A673 (cell line): ENCODE measurements around the gene BBS12. TPM values are rescaled to one million over a fixed set of nuclear protein-coding genes. Genes with fewer than 3 reads are reported as not detected.

ENCODE experiments used
- BruUV-seq: library from RNA; stranded (reverse); fragments of 400-500 nt; replicated peaks from 2 replicates; lab custom pipeline; 2021; lab: Mats Ljungman, UMichigan
- CTCF ChIA-PET: fragments of 300-600 bp; sonication (Branson Sonifier 250); formaldehyde crosslinking; loops from one replicate; lab custom pipeline; 2022; ENCODE audit warnings: antibody characterized with exemption; lab: Charles Lee
- POLR2A ChIA-PET: fragments of 300-600 bp; sonication (Branson Sonifier 250); formaldehyde crosslinking; loops from one replicate; lab custom pipeline; 2022; ENCODE audit warnings: antibody characterized with exemption; ENCODE audit not compliant: low non-redundant PET; lab: Charles Lee
- DNase-seq: peaks from one replicate; pipeline ENCODE4 v3.0.0-alpha.2; 2015; ENCODE audit warnings: low spot score
- H3K27ac ChIP-seq: fragments of 200-600 bp; sonication (generic); 2 replicates; pipeline ENCODE4 v1.5.1; 2016; ENCODE audit warnings: mixed run types, low read depth, mild to moderate bottlenecking, mixed read lengths, antibody characterized with exemption, low read length; ENCODE audit not compliant: poor library complexity, severe bottlenecking
- H3K27me3 ChIP-seq: fragments of 200-600 bp; sonication (generic); replicated peaks from 2 replicates; pipeline ENCODE4 v1.6.1; 2017; ENCODE audit warnings: mixed run types, low read depth, mild to moderate bottlenecking, mixed read lengths, antibody characterized with exemption, low read length; ENCODE audit not compliant: insufficient read depth, poor library complexity
- H3K36me3 ChIP-seq: fragments of 200-600 bp; sonication (generic); 2 replicates; pipeline ENCODE4 v1.6.1; 2016; ENCODE audit warnings: mixed run types, mild to moderate bottlenecking, mixed read lengths, antibody characterized with exemption, low read length; ENCODE audit not compliant: insufficient read depth, poor library complexity, severe bottlenecking
- H3K4me1 ChIP-seq: fragments of 200-600 bp; sonication (generic); 2 replicates; pipeline ENCODE4 v1.6.1; 2017; ENCODE audit warnings: mixed run types, mild to moderate bottlenecking, mixed read lengths, antibody characterized with exemption, low read length; ENCODE audit not compliant: insufficient read depth, poor library complexity, severe bottlenecking
- H3K4me3 ChIP-seq: fragments of 200-600 bp; sonication (generic); 2 replicates; pipeline ENCODE4 v1.5.1; 2016; ENCODE audit warnings: low read depth, mixed run types, mild to moderate bottlenecking, mixed read lengths, low read length; ENCODE audit not compliant: poor library complexity, severe bottlenecking
- H3K9me3 ChIP-seq: fragments of 200-600 bp; sonication (generic); 2 replicates; pipeline ENCODE4 v1.6.1; 2016; ENCODE audit warnings: mixed run types, low read depth, mild to moderate bottlenecking, mixed read lengths, antibody characterized with exemption, low read length; ENCODE audit not compliant: poor library complexity, severe bottlenecking
- EZH2 ChIP-seq: fragments of 200-600 bp; sonication (generic); IDR thresholded peaks from 2 replicates; pipeline ENCODE4 v1.6.1; 2017; ENCODE audit warnings: borderline replicate concordance, low read depth, mild to moderate bottlenecking, mixed read lengths, antibody characterized with exemption, low read length; ENCODE audit not compliant: poor library complexity, severe bottlenecking
- intact Hi-C: fragments of 100-400 bp; cut with micrococcal nuclease; formaldehyde crosslinking; loops from one replicate; pipeline ENCODE4 v1.10.0; 2022; ENCODE audit not compliant: unreplicated experiment
- total RNA-seq: library from RNA; stranded (reverse); gene quantifications from 2 replicates; pipeline ENCODE4 v1.2.3, GENCODE V29; 2021
- TF ChIP-seq, protein P1 (sequence below): fragments of 300-800, 200-600 bp; sonication (generic); conservative IDR thresholded peaks from 2 replicates; pipeline ENCODE4 v1.5.1; 2017; ENCODE audit warnings: low read depth, mild to moderate bottlenecking, antibody characterized with exemption, low read length, moderate library complexity, mixed read lengths

The BBS12 gene
- total RNA-seq, 1 experiment from 2014 or later, result 1.9 TPM

DNA sequence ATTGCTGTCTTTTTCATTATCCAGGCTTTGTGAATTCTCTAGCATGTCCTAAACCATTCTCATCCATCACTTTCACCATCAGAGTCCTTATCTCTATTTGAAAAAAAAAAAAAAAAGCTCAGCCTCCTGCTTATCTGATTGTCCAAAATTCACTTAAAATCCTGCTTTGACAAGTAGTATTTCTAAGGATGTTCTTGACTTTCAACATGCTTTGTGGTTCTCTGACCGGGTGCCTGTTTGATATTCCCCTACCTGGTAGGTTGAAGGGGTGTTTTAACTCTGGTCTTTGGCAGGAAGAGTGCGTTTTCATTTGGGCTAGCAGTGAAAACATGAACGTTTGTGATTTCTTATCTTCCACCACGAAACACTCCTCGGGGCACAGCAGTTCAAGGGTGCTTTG, 17.3 kb upstream of the BBS12 start:
- Histone ChIP-seq H3K27ac (no peak overlapping the region), H3K27me3 (no peaks in the 10 kb centered on the region), H3K36me3 (no peaks in the 10 kb centered on the region), H3K4me3 (no peak overlapping the region), H3K9me3 (no peaks in the 10 kb centered on the region), H3K4me1 (peaks cover 6% of the 10 kb centered on the region)
- no peak for TF ChIP-seq EZH2
- TF ChIP-seq, protein P1, sequence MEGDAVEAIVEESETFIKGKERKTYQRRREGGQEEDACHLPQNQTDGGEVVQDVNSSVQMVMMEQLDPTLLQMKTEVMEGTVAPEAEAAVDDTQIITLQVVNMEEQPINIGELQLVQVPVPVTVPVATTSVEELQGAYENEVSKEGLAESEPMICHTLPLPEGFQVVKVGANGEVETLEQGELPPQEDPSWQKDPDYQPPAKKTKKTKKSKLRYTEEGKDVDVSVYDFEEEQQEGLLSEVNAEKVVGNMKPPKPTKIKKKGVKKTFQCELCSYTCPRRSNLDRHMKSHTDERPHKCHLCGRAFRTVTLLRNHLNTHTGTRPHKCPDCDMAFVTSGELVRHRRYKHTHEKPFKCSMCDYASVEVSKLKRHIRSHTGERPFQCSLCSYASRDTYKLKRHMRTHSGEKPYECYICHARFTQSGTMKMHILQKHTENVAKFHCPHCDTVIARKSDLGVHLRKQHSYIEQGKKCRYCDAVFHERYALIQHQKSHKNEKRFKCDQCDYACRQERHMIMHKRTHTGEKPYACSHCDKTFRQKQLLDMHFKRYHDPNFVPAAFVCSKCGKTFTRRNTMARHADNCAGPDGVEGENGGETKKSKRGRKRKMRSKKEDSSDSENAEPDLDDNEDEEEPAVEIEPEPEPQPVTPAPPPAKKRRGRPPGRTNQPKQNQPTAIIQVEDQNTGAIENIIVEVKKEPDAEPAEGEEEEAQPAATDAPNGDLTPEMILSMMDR, result no peak
- intact Hi-C loops, result no loop called here
- BruUV-seq, result no TSS peak
- ChIA-PET CTCF (no interaction called here), POLR2A (no interaction called here)
- no peak for DNase-seq

DNA sequence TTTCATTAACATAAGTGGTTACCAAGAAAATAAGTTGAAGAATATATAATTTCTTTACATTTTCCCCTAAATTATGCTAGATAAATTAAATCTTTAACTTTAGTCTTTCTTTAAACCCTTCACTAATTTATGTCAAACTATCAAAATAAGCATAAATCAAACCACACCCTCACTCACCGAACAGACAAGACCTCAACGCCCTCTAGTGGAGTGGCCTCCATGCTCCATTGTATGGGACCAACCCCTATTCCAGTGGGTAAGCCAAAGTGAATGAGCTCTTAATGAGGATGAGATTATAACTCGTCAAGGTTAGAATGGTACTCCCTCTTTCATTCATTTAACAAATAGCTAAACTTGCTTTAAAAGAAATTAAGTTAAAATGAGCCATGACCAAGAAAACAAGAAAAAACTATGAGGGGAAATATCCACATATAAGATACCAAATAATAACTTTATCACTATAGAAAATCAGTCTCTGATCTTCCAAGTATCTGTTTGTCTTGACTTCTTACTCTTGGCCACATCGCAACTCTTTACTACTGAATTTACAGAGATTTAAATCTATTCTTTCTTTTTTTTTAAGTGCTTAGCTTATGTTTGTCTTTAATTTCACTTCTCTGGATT, 15.6 kb upstream of the BBS12 start:
- H3K27ac ChIP-seq, result no peak overlapping the region
- CTCF ChIA-PET, result interaction anchor here (1.0 kb wide), 5 partner anchors 16 to 214 kb away, joined by 4 to 6 read pairs (median 4); partner anchors contain the start of gene BBS12
- no peaks in the 10 kb centered on the region for H3K9me3 ChIP-seq
- POLR2A ChIA-PET, result no interaction called here
- TF ChIP-seq EZH2, result no peak
- TF ChIP-seq, protein P1, result peak; percentile 94
- H3K27me3 ChIP-seq, result no peaks in the 10 kb centered on the region
- intact Hi-C loops, result loop anchor here (2.0 kb wide), 1 partner anchor 114 kb away; no protein-coding TSS in a partner anchor
- no peak overlapping the region for H3K4me3 ChIP-seq
- no peaks in the 10 kb centered on the region for H3K4me1 ChIP-seq
- no TSS peak for BruUV-seq
- DNase-seq, result peak; percentile 81
- H3K36me3 ChIP-seq, result no peaks in the 10 kb centered on the region

DNA sequence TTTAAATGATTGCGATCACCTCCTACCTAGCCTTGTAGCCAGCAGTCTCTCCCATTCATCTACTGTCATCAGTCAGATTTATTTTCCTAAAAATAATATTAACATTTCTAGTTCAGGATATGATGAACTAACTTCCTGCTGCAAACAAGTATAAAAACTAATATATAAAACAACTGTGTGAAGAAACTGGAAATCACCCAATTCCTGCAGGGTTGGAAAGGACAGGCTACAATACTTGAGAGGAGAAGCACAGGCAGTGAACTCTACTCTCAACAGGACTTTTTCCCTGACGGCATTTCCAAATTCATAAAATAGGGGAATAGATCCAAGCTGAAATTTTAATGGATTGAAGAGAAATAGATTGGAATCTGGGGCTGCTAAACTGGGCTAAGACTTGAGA, 14.2 kb upstream of the BBS12 start:
- TF ChIP-seq, protein P1, result no peak
- no peak for TF ChIP-seq EZH2
- no peak for DNase-seq
- H3K27me3 ChIP-seq, result no peaks in the 10 kb centered on the region
- BruUV-seq, result no TSS peak
- H3K9me3 ChIP-seq, result no peaks in the 10 kb centered on the region
- POLR2A ChIA-PET, result no interaction called here
- intact Hi-C loops, result no loop called here
- H3K36me3 ChIP-seq, result no peaks in the 10 kb centered on the region
- H3K4me3 ChIP-seq, result no peak overlapping the region
- CTCF ChIA-PET, result interaction anchor here (0.5 kb wide), 1 partner anchor 721 kb away, joined by 3 read pairs; no protein-coding TSS in a partner anchor
- H3K4me1 ChIP-seq, result no peaks in the 10 kb centered on the region
- H3K27ac ChIP-seq, result no peak overlapping the region
